ENCODE results near the gene HS6ST2.
A peak's percentile ranks its signal among the peaks of the same experiment; 100 is the strongest.

The HS6ST2 gene

GRCh38 chrX:132712350-132712749 is 246.1 kb downstream of the HS6ST2 start:
- no peak for DNase-seq (ENCODE audit: low read depth, low spot score)
- in situ Hi-C loops (cut with HindIII; ENCODE audit: low sequenced_read_pairs): no loop called here
- H3K4me3 ChIP-seq (ENCODE audit: low read depth, low read length): no peak overlapping the region
- no peak for TF ChIP-seq CTCF (IDR thresholded peaks at IDR 0.05; ENCODE audit: low read depth, low read length)

- TF ChIP-seq CTCF (IDR thresholded peaks at IDR 0.05; ENCODE audit: low read depth, low read length): no peak
- no peak for DNase-seq (ENCODE audit: low read depth, low spot score)
- no peak overlapping the region for H3K4me3 ChIP-seq (ENCODE audit: low read depth, low read length)
- in situ Hi-C loops (cut with HindIII; ENCODE audit: low sequenced_read_pairs): no loop called here
Observed at GRCh38 chrX:132710656-132711155, 247.7 kb downstream of the HS6ST2 start.

GRCh38 chrX:132708529-132708928 is 249.9 kb downstream of the HS6ST2 start:
- no peak for TF ChIP-seq CTCF (IDR thresholded peaks at IDR 0.05; ENCODE audit: low read depth, low read length)
- H3K4me3 ChIP-seq (ENCODE audit: low read depth, low read length): no peak overlapping the region
- in situ Hi-C loops (cut with HindIII; ENCODE audit: low sequenced_read_pairs): no loop called here
- no peak for DNase-seq (ENCODE audit: low read depth, low spot score)

- no peak overlapping the region for H3K4me3 ChIP-seq (ENCODE audit: low read depth, low read length)
- in situ Hi-C loops (cut with HindIII; ENCODE audit: low sequenced_read_pairs): no loop called here
- no peak for TF ChIP-seq CTCF (IDR thresholded peaks at IDR 0.05; ENCODE audit: low read depth, low read length)
- DNase-seq (ENCODE audit: low read depth, low spot score): no peak
Observed at GRCh38 chrX:132704769-132705168, 253.7 kb downstream of the HS6ST2 start.

GRCh38 chrX:132694382-132694781 is 264.0 kb downstream of the HS6ST2 start:
- in situ Hi-C loops (cut with HindIII; ENCODE audit: low sequenced_read_pairs): no loop called here
- no peak for TF ChIP-seq CTCF (IDR thresholded peaks at IDR 0.05; ENCODE audit: low read depth, low read length)
- DNase-seq (ENCODE audit: low read depth, low spot score): no peak
- no peak overlapping the region for H3K4me3 ChIP-seq (ENCODE audit: low read depth, low read length)

GRCh38 chrX:132692526-132692925 is 265.9 kb downstream of the HS6ST2 start:
- TF ChIP-seq CTCF (IDR thresholded peaks at IDR 0.05; ENCODE audit: low read depth, low read length): no peak
- DNase-seq (ENCODE audit: low read depth, low spot score): no peak
- H3K4me3 ChIP-seq (ENCODE audit: low read depth, low read length): no peak overlapping the region
- in situ Hi-C loops (cut with HindIII; ENCODE audit: low sequenced_read_pairs): no loop called here

GRCh38 chrX:132692066-132692465 is 266.4 kb downstream of the HS6ST2 start:
- in situ Hi-C loops (cut with HindIII; ENCODE audit: low sequenced_read_pairs): no loop called here
- no peak for TF ChIP-seq CTCF (IDR thresholded peaks at IDR 0.05; ENCODE audit: low read depth, low read length)
- DNase-seq (ENCODE audit: low read depth, low spot score): peak; percentile 1
- H3K4me3 ChIP-seq (ENCODE audit: low read depth, low read length): no peak overlapping the region
